Right lobe of liver (tissue), 6 donors: ENCODE data around the gene ST8SIA6. TPM values are rescaled to one million over a fixed set of nuclear protein-coding genes. Genes with fewer than 3 reads are reported as not detected.

Experiments used
- ATAC-seq, 4 donors: fragments of 200-7000 bp; cut with Tn5 transposase; one replicate each; pipeline ENCODE4 v1.9.1; 2020; ENCODE audit warnings: mild to moderate bottlenecking in 4 of 4, moderate library complexity in 4 of 4
- DNase-seq, 3 donors: peaks; one replicate each; pipeline ENCODE4 v3.0.0-alpha.2; 2020
- H3K27ac ChIP-seq, 3 donors: fragments of 200-600 bp; one replicate each; pipeline ENCODE4 v1.8.0; 2022
- H3K27me3 ChIP-seq, 2 donors: fragments of 200-600 bp; one replicate each; pipeline ENCODE4 v1.8.0; 2022
- H3K36me3 ChIP-seq, 4 donors: fragments of 200-600 bp; sonication (generic) in 1 of 4; one replicate each; pipeline versions ENCODE4 v1.5.1 to v1.8.0; 2017 to 2022; ENCODE audit warnings: control low read depth in 1 of 4
- H3K4me1 ChIP-seq, 4 donors: fragments of 200-600 bp; sonication (generic) in 1 of 4; one replicate each; pipeline versions ENCODE4 v1.5.1 to v1.8.0; 2017 to 2022; ENCODE audit warnings: control low read depth in 1 of 4
- H3K4me3 ChIP-seq, 3 donors: fragments of 200-600 bp; one replicate each; pipeline ENCODE4 v1.8.0; 2022
- H3K9me3 ChIP-seq, 4 donors: fragments of 200-600 bp; sonication (generic) in 1 of 4; one replicate each; pipeline versions ENCODE4 v1.5.1 to v1.8.0; 2017 to 2022; ENCODE audit warnings: control low read depth in 1 of 4
- CTCF ChIP-seq, 4 donors: fragments of 200-600 bp in 3 of 4; fragments of 450-650 bp in 1 of 4; IDR thresholded peaks; one replicate each; pipeline versions ENCODE4 v1.5.1 to v1.8.0; 2016 to 2022; ENCODE audit warnings: antibody characterized with exemption in 4 of 4, mild to moderate bottlenecking in 2 of 4
- POLR2A ChIP-seq: fragments of 450-650 bp; IDR thresholded peaks from one replicate; pipeline ENCODE4 v1.6.1; 2017; ENCODE audit warnings: antibody characterized with exemption, mild to moderate bottlenecking
- WGBS: methylation state at CpG from one replicate; pipeline ENCODE4 v1.1.6; 2018; ENCODE audit warnings: low coverage, low lambda C conversion rate; ENCODE audit not compliant: insufficient coverage; ENCODE audit errors: missing lambda C conversion rate; 5-methylcytosine and 5-hydroxymethylcytosine counted together
- intact Hi-C, 2 donors: fragments of 100-400 bp; cut with DNase I; formaldehyde crosslinking; loops; one replicate each; pipeline versions ENCODE4 v1.11.2 to v1.14.1; 2022
- total RNA-seq, 6 experiments: library from RNA; depleted of rRNA in 2 of 6; stranded (reverse); fragments of >200 nt in 2 of 6; fragmentation: NEBNext Ultra II Directional in 3 of 6; extraction: Animal tissue kit (Norgen Biotek cat#: 25700) in 3 of 6; gene quantifications; one replicate each; pipeline versions ENCODE4 v1.1.0 to v1.2.4, GENCODE V29; 2016 to 2023
- donor health status: DM: no; HTN: yes; CAD: no.
- donor health status: DM: no; HTN: no; CAD: no.
- donor health status: DM: no; HTN: no; CAD: no.
- donor health status: DM: no; HTN: yes; CAD: no.
- donor health status: DM: no; HTN: yes; CAD: no.

Gene ST8SIA6
- total RNA-seq, 6 experiments from 2014 or later, result 0.39 to 2.2 (median 1.4) TPM

GRCh38 chr10:17474595-17475323, 20.4 kb upstream of the ST8SIA6 start:
- intact Hi-C loops, result no loop called here
- Histone ChIP-seq H3K4me1 (no peaks in the 10 kb centered on the region), H3K27me3 (no peaks in the 10 kb centered on the region), H3K36me3 (no peaks in the 10 kb centered on the region), H3K4me3 (no peak overlapping the region), H3K9me3 (no peaks in the 10 kb centered on the region), H3K27ac (no peak overlapping the region)
- 28% methylated on average over 5 of the region's 5 CpGs for WGBS
- no peak for ATAC-seq
- no peak for DNase-seq
- no peak for TF ChIP-seq CTCF (IDR thresholded peaks at IDR 0.05)
- no peak for TF ChIP-seq POLR2A

- DNase-seq (no peak), ATAC-seq (no peak)
- Histone ChIP-seq H3K27ac (no peak overlapping the region), H3K4me3 (no peak overlapping the region), H3K36me3 (no peaks in the 10 kb centered on the region), H3K27me3 (no peaks in the 10 kb centered on the region), H3K4me1 (no peaks in the 10 kb centered on the region), H3K9me3 (no peaks in the 10 kb centered on the region)
- intact Hi-C loops, result no loop called here
- 28% methylated on average over 11 of the region's 11 CpGs for WGBS
- no peak for TF ChIP-seq CTCF (IDR thresholded peaks at IDR 0.05)
- TF ChIP-seq POLR2A, result no peak
Measured at GRCh38 chr10:17473228-17473950, 19.0 kb upstream of the ST8SIA6 start.

- DNase-seq, result no peak
- no peak for TF ChIP-seq CTCF (IDR thresholded peaks at IDR 0.05)
- no peak for TF ChIP-seq POLR2A
- no peak for ATAC-seq
- WGBS, result 68% methylated on average over 3 of the region's 3 CpGs
- Histone ChIP-seq H3K27me3 (no peaks in the 10 kb centered on the region), H3K4me3 (no peak overlapping the region), H3K27ac (no peak overlapping the region), H3K36me3 (no peaks in the 10 kb centered on the region), H3K9me3 (no peaks in the 10 kb centered on the region), H3K4me1 (no peaks in the 10 kb centered on the region)
- intact Hi-C loops, result no loop called here
Measured at GRCh38 chr10:17472481-17473227, 18.3 kb upstream of the ST8SIA6 start.

- no peaks in the 10 kb centered on the region for H3K4me1 ChIP-seq
- no peaks in the 10 kb centered on the region for H3K27me3 ChIP-seq
- DNase-seq (no peak), ATAC-seq (no peak)
- whole genome bisulfite sequencing, result 63% methylated on average over 4 of the region's 5 CpGs
- H3K9me3 ChIP-seq, result no peaks in the 10 kb centered on the region
- intact Hi-C loops, result no loop called here
- no peaks in the 10 kb centered on the region for H3K36me3 ChIP-seq
- no peak overlapping the region for H3K27ac ChIP-seq
- TF ChIP-seq POLR2A (no peak), CTCF (IDR thresholded peaks at IDR 0.05) (no peak)
- H3K4me3 ChIP-seq, result no peak overlapping the region
Measured at GRCh38 chr10:17470246-17470645, 15.9 kb upstream of the ST8SIA6 start.
